COR-L47 (cell line): ENCODE data around the gene BBS9.

Experiments
- DNase-seq: peaks from one replicate; lab custom pipeline; 2025; lab: John Stamatoyannopoulos, UW

The BBS9 gene

DNA sequence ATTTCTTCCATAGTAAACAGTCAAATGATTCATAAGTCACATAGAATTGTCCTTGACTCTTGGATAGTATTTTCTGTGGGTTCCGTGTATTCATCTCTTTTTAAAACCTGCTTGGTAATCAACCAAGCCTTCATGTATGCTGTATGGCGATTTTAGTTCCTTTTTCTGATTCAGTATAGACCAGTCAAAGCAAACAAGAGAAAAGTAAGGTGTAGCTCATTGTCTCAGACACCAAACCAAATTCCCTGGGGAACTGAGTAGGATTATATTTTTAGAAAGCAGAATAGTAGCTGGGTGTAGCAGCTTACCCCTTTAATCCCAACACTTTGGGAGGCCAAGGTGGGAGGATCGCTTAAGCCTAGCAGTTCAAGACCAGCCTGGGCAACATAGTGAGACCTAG lies 240.5 kb downstream of the BBS9 start:
- DNase-seq, result no peak

DNA sequence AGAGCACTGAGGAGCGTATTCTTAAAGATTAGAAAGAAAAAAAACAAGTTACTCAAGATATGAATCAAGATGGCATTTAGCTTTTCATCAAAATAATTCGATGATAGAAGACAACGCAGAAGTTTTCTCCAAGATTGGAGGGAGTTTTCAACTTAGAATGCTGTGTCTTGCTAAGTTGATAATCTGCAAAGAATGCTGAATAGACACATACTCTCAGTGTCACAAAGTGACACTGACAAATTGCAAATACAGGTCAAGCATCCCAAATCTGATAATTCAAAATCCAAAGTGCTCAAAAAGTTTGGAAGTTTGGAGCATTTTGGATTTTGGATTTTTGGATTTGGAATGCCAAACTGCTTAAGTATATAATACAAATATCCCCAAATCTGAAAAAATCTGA lies 243.8 kb downstream of the BBS9 start:
- no peak for DNase-seq

DNA sequence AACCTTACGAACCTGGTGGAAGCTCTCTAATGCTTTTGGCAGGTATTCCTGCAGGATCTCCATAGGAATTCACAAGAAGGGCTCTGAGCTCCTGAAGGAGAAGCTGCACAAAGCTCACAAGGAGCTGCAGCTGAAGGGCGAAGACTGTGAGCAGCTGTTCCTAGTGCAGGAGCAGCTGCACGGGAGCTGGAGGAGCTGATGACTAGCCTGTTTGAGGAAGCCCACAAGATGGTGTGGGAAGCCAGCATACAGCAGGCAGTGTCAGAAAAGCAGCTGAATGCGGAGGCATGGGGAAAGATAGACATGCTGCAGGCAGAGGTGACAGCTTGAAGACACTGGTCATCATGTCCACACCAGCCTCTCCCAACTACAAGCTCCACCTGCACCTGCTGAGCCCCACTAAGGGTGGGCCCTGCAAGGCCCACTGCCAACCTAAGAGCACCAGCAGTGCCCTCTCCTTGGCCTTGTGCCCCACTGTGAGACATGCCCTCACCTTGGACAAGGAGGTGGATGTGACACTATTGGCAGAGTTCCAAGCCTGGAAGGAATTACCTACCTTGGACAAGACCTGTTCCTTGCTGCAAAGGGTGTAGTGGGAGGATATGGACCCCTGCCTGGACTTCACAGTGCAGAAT lies 250.6 kb downstream of the BBS9 start:
- DNase-seq, result no peak

DNA sequence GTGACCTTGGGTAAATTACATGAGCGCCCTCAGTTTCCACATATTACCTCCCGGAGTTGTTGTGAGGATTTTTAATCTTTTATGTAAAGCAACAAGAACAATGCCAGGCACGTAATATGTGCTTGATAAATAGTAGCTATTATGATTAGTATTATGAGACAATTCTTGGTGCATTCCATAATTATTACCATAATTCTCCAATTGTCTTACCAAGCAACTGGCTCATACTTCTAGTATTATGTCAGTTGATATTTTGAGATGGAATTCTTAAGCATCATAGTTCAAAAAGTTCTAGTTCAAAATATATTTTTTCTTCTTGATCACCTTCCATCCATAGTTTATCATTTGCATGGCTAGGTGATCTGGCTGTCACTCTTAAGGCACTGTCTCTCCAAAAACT lies 259.0 kb downstream of the BBS9 start:
- DNase-seq, result no peak

DNA sequence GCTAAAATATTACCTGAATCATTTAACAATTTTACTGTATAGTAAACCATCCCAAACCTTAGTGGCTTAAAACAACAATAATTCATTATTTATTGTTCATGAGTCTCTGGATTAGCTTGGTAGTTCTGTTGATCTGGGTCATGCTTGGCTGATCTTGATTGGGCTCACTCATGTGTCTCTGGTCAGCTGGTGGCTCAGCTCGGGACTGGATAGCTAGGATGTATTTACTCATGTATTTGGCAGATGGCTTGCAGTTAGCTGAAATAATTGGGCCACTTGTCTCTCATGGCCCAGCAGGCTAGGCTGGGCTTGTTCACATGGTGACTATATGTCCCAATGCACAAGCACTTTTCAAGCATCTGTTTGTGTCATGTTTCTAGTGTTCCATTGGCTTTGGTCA lies 262.8 kb downstream of the BBS9 start:
- DNase-seq, result peak; percentile 24

DNA sequence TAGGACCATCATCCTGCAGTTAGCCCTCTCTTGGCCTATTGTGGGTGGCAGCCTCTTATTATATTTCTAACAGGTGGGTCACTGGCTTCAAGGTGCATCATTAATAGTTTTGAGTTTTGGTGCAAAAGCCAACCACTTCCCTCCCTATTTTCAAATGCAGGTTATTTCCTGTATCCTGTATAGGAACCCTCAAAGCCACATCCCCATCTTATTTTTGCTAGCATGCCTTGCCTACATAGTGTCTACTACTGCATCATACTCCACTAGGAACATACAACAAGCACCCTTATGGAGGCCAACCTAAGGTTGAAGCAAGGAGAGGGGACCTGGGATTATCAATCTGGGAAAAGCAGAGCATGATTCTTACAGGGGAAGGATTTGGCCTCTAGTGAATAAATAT lies 264.4 kb downstream of the BBS9 start:
- no peak for DNase-seq

DNA sequence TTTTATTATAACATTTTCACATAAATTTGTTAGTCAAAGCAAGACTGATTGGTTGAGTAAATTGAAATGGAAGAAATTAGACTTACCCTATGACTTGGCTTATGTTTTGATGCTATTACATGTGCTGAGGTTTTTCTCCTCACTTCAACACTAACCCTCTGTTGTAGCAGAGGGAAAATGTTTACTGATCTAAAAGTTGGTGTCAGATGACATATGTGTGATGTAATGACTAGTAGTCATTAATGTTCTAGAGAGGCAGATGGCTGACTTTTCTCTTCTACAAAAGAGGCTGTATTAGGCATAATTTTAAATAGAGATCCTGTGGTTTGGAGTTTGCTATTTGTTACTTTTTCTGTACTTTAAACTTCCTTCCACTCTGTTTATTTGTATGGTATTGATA lies 266.0 kb downstream of the BBS9 start:
- DNase-seq, result no peak

DNA sequence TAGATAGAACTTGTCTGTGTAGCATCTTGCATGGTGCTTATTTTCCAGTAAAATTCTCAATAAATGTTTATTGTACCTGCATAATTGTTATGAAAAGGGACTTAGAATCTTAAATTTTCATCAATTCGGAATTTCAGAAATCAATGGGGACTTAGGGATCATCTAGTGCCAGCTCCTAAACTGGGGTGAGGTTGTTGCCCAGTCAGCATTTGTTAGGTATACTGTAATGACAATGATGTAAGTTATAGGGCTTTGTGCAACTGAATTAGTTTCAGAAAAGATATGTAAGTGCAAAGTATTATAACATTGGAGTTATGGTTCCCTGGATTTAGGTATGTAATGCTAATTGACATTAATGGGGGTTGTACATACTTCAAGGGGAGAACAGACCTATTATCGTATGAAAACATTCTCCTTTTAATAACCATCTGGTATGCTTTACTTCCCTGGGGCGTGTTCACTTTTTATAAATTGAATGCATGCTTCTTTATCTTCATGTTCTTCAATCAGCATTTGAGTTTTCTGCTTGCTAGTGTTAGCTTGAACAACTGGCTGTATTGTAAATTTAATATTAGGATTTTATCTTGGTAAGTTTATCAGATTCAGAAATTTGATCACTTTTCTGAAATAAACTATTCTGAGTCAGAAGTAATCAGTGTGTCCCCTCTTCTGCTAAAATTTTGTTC lies 270.3 kb downstream of the BBS9 start:
- no peak for DNase-seq

DNA sequence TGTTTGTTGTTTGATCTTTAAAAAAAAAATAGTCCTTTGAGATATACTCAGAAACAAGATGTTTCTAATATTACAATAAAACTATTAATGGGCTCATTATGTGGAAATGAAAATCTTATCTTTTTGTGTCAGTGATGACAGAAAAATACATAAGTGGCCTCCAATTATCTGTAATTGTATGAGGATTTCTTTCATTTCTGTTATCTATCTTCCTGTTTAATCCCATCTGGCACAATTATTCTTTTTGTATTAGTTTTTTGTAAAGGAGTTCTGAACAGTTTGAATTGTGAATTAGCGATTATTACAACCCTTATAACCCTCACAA lies 270.8 kb downstream of the BBS9 start:
- no peak for DNase-seq

DNA sequence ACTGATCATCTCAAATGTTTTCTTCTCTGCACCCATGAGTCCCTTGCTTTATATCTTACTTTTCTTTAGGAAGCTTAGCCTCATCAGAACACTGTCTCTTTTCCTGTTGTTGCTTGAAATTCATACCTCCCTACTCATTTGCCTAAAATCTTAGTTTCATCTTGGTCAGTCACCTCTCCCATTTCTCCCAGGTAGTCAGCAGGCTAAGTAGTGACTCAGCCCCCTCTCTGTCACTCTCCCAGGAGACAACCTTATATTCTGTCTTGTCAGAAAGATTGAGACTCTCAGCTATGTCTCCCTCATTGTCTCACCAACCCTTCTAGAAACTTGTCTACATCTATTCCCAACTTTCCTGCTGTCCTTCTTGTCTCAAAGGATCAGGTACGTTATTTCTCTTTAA lies 280.9 kb downstream of the BBS9 start:
- DNase-seq, result no peak

DNA sequence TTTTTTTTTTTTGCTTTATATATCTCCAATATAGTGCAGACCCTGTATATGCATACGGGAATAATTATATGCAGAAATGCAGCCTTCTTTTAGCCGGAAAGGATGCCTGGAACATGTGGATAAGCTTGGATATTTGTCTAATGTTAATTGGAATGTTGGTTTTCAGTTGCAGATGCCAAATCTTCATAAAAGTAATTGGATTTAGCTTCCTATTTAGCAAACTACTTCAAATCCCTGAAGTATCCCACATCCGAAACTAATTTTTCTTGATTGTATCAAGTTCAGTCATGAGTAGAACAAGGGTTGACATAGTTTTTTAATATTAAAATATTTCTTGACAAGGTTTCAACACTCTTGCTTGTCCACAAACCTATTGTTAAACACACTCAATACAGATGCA lies 281.7 kb downstream of the BBS9 start:
- no peak for DNase-seq

DNA sequence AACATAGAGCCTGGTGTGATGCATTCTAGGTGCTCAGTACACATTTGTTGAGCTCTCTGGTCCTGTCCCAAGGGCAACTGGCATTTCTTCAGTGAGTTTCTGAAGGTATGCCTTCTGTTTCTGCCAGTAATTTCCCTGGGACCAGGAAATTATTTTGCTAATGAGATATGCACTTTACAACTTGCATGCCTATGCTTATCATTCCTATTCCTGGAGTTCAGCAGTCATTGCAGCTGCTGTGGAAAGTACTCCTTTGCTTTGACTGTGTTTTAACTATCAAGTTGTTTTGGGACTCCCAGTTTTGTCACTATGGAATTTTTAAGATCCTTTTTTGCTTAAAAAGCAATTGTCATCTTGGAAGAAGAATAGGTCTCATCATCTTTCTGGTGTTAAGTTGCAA lies 283.0 kb downstream of the BBS9 start:
- no peak for DNase-seq

DNA sequence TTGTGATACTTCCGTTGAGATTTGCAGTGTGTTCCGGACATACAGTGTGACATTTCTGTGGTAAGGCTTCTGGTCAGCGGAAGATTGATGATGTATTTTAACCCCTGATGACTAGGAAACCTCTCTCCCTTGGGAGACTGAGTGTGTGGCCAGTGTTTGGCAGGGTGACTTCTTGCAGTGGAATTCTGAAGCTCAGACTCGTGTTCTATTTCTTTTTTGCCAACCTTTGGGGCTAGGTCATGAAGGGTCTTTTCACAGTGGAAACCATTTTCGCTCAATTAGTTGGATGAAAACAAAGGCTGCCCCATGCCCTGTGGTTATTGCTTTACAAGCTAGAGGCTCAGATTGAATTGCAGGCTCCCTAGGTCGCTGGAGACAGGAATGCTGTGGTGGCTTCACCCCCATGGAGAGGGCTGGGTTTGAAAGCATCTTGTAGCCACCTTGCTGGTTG lies 288.9 kb downstream of the BBS9 start:
- DNase-seq, result no peak

DNA sequence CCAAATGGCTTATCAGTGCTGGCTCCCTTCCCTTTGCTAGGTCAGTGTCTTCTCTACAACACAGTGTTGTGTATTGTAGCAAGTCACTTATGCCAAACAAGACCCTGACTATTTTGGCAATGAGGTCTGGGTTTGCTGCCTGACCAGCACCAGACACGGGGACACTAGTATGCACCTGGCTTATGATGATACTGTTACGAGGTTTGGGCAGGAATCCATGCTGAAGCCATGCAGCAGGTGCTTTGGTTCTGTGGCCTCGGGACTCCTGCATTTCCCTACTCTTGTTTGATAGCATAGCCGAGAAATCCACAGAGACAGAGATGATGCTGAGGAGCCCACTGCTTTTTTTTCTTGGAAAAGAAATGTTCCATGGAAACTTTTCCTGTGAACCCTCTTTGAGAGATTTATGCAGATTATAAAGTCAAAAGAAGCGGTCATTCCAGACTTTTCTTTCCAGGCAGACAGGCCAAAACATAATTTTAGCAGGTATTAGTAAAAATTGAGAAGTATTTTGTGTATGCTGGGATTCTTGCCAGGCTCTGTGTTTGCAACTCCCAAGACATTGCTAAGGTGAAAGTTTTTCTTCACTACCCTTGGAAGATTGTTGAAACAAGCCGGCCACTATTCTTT lies 291.1 kb downstream of the BBS9 start:
- no peak for DNase-seq

DNA sequence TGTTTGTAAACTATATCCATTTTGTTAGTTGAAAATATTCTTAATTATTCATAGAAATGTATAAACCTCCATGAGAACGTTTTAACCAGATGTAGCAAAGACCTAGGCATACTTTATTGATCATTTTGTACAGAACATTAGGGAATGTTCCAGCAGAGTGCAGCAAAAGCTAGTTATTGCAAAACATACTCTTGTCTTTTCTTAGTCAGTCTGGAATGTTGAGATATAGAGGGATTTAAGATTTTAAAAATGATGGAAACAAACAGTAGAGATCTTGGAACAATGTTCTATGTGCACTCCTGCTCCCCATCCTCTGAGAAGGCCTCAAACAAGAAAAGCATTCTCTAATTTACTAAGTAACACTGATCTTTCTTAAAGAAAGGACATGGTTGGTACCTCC lies 292.1 kb downstream of the BBS9 start:
- no peak for DNase-seq

DNA sequence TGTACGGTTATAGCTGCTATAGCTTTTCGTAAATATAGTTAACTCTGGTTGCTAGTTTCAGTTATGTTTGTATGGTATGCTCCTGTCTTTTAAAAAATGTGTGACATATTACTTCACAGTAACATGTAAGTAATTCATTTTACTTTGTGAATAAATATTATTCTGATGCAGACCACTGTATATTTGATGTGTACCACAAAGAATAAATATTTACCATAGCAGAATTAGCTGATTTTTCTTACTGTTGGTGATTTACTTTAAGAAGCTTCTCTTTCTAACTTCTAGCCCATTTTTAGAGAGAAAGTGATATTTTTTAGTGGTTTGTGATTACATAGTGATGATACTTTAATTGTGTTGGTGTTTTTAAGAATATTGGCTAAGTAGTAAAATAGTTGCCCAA lies 292.8 kb downstream of the BBS9 start:
- no peak for DNase-seq

DNA sequence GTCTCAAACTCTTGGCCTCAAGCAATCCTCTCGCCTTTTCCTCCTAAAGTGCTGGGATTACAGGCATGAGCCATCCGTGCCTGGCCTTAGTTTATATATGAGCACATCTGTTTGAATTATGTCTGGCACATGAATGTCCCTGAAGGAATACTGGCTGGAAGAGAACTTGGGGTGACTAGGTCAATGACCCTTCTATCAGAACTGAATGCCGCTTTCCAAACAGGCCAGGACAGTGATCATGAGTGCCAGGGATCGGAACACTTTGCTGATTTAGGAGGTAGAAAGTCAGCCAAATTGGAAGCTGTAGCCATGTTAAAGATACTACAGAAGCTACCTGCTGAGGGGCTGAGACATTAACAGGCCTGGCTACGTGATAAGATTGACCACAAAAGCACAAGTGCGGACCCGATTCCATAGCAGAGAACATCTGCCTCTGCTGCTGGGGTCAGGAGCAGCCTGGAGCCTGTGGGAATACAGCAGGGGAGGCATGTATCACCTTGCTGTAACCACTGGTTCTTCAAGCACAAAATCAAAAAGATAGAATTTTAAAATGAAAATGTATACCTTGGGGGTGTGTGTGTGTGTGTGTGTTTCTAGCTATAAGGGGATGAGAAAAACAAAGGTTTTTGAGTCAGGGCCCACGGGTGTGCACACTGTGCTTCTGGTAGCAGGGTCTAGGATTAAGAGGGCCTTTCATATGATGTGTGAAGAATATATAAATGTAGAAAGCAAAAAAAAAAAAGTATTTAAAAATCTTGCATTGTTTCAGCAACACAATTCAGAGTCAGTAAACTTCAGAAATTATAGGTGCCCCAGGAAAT lies 293.7 kb downstream of the BBS9 start:
- no peak for DNase-seq

DNA sequence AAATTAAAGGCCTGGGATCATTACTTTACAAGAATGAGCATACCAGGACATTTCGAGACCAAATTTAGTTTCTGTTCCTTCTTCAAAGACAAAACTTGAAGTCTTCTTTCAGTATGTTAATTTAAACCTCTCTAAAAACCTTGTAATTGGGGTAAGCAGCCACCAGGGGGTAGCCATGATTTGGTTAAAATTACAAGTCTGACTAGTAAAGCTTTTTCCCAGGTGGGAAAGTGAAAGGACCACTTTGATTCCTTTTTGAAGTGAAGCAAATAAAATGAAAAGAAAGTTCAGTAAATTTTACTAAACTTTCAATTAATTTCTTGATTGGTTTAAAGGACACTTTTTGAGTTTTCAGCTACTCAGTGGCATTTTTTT lies 294.3 kb downstream of the BBS9 start:
- DNase-seq, result no peak

DNA sequence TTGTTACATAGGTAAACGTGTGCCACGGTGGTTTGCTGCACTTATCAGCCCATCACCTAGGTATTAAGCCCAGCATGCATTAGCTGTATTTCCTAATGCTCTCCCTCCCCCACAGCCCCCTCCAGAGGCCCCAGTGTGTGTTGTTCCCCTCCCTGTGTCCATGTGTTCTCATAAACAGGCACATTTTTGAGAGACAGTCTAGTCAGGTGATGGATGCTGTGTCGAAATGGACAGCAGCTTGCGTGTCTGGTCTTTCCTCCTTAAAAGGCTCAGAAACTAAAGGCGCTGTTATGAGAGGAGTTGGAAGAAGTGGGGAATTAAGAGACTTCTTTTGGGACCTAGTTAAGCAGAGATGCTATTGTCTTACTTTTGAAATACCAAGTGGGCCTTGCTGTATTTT lies 296.0 kb downstream of the BBS9 start:
- DNase-seq, result no peak

DNA sequence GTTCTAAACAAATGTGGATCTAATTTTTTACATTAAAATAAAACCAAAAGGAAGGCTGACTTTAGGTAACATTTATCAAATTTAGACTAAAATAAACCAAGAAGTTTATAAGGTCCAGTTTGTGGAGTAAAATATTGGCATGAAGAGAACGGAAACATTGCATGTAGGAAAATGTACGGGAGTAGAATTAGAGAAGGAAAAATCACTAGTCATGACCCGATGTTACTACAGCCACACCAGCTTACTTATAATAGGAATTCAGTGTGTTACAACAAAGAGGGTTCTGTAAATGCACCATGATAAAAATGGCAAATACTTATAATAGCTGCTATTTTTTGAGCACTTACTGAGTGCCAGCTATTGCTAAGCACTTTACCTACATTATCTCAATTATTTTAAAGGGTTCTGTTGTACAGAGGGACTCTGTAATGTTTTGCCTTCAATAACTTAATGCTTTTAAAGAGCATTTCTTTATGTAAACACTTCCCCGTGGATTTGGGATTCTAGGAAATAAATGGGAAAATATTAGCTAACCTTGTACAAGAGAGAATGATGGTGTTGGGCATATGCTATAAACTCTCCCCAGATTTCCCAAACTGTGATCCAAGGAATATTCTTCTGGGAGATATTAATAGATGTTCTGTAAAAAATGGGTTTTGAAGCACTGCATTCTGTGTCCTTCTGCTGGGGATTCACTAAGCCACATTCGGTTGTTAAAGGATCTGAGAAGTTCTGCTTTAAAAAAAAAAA lies 296.7 kb downstream of the BBS9 start:
- no peak for DNase-seq

DNA sequence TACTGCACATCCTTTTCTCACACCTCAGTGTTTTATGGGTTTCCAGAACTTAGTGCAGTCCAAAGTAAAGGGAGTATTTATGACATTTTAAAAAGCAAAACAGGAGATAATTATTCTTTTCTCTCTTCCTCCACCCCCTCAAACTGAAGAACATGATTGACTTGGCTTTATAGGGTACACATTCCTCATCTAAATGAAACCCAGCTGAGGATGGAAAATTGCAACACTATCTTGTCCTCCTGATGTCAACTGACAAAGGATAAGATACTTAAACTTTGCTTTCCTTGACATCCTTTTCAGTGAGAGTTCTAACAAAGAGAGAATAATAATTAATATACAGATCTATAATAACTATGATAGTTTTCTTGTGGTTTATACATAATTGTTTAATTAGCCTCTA lies 299.1 kb downstream of the BBS9 start:
- no peak for DNase-seq

DNA sequence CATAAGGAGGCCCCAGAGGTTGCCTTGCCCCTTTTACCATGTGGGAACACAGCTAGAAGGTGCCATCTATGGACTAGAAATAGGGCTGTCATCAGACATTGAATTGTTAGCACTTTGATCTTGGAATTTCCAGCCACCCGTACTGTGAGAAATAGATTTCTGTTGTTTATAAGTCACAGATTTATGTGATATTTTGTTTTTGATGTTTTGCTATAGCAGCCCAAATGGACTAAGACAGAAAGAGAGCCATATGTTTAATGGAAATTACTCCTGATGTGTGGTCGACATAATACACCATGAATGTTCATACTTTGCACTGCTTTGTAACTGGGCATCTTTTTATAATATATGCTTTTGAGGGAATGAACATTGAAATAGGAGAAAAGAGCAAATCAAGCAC lies 302.2 kb downstream of the BBS9 start:
- DNase-seq, result no peak
